Lower lobe of right lung (tissue), 2 donors: ENCODE results near the gene NFIB. TPM values are rescaled to one million over a fixed set of nuclear protein-coding genes. Genes with fewer than 3 reads are reported as not detected.

Experiments
- ATAC-seq, 2 donors: fragments of 200-7000 bp; cut with Tn5 transposase; one replicate each; pipeline ENCODE4 v1.9.1; 2020 to 2022; ENCODE audit warnings: mild to moderate bottlenecking in 2 of 2, moderate library complexity in 2 of 2
- DNase-seq: peaks from one replicate; pipeline ENCODE4 v3.0.0-alpha.2; 2020
- H3K27ac ChIP-seq: fragments of 200-600 bp; one replicate; pipeline ENCODE4 v1.8.0; 2022
- H3K27me3 ChIP-seq: fragments of 200-600 bp; one replicate; pipeline ENCODE4 v1.8.0; 2022; ENCODE audit warnings: low read depth
- H3K36me3 ChIP-seq: fragments of 200-600 bp; one replicate; pipeline ENCODE4 v1.8.0; 2022; ENCODE audit warnings: mild to moderate bottlenecking
- H3K4me1 ChIP-seq: fragments of 200-600 bp; one replicate; pipeline ENCODE4 v1.8.0; 2022
- H3K4me3 ChIP-seq: fragments of 200-600 bp; one replicate; pipeline ENCODE4 v1.8.0; 2022; ENCODE audit warnings: mild to moderate bottlenecking
- H3K9me3 ChIP-seq: fragments of 200-600 bp; one replicate; pipeline ENCODE4 v1.8.0; 2022
- CTCF ChIP-seq: fragments of 200-600 bp; IDR thresholded peaks from one replicate; pipeline ENCODE4 v1.8.0; 2022; ENCODE audit warnings: antibody characterized with exemption, mild to moderate bottlenecking
- intact Hi-C: fragments of 100-400 bp; cut with DNase I; formaldehyde crosslinking; loops from one replicate; pipeline ENCODE4 v1.11.0; 2022
- total RNA-seq: library from RNA; stranded (reverse); fragmentation: NEBNext Ultra II Directional; extraction: Animal tissue kit (Norgen Biotek cat#: 25700); gene quantifications from one replicate; pipeline ENCODE4 v1.2.1, GENCODE V29; 2021
- donor health status: DM: no; HTN: yes; CAD: no; lungs with severe emphysema.

NFIB gene
- total RNA-seq, 1 donor from 2014 or later: 97.7 TPM

DNA sequence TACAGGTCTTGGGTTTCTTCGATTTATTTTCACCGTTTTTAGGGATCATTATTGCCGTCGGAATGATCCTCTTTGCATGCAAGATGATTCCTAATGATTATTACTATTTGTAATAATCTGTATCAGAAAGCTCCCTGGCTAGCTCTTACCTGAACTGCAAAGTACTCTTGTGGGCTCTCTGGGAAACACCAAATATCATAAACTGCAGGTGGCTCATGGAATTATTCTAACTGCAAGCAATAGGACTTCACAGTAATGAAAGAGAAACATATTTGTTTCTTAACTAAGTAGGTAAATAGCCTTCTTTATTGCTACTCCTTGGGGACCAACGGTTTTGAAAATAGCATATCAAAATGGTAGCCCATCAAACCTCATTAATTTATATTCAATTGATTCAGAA is 219.4 kb downstream of the NFIB start:
- TF ChIP-seq CTCF: no peak
- Histone ChIP-seq H3K27me3 (no peaks in the 10 kb centered on the region), H3K36me3 (no peaks in the 10 kb centered on the region), H3K4me1 (peaks cover 40% of the 10 kb centered on the region), H3K4me3 (no peak overlapping the region), H3K9me3 (no peaks in the 10 kb centered on the region), H3K27ac (no peak overlapping the region)
- intact Hi-C loops: loop anchor here (10.0 kb wide), 1 partner anchor 220 kb away; the partner anchor contains the start of gene NFIB
- DNase-seq (no peak), ATAC-seq (no peak)

DNA sequence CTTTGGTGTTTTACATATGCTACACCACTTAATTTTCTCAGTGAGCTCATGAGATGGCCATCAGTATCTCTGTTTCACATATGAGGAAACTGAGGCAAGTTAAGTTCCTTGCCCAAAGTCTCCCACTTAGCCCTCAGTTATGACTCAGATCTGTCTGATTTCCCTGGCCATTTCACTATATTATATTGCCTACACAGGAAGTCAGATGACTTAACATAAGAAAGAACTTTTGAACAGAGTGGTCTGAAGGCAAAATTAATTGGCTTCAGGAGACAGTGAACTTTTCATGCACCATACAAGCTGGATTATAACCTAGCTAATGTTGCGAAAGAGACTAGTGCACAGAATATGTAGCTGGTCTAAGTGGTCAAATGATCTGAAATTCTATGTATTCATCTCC is 221.6 kb downstream of the NFIB start:
- Histone ChIP-seq H3K4me3 (no peak overlapping the region), H3K27me3 (no peaks in the 10 kb centered on the region), H3K4me1 (peaks cover 22% of the 10 kb centered on the region), H3K36me3 (no peaks in the 10 kb centered on the region), H3K27ac (no peak overlapping the region), H3K9me3 (no peaks in the 10 kb centered on the region)
- no peak for DNase-seq
- intact Hi-C loops: loop anchor here (10.0 kb wide), 1 partner anchor 222 kb away; the partner anchor contains the start of gene NFIB
- no peak for TF ChIP-seq CTCF
- no peak for ATAC-seq

- H3K9me3 ChIP-seq: no peaks in the 10 kb centered on the region
- TF ChIP-seq CTCF: no peak
- DNase-seq (no peak), ATAC-seq (no peak)
- H3K4me1 ChIP-seq: no peaks in the 10 kb centered on the region
- no peaks in the 10 kb centered on the region for H3K36me3 ChIP-seq
- H3K27ac ChIP-seq: no peak overlapping the region
- H3K27me3 ChIP-seq: no peaks in the 10 kb centered on the region
- no peak overlapping the region for H3K4me3 ChIP-seq
- intact Hi-C loops: no loop called here
Measured at GRCh38 chr9:14089051-14089803, 224.7 kb downstream of the NFIB start.

DNA sequence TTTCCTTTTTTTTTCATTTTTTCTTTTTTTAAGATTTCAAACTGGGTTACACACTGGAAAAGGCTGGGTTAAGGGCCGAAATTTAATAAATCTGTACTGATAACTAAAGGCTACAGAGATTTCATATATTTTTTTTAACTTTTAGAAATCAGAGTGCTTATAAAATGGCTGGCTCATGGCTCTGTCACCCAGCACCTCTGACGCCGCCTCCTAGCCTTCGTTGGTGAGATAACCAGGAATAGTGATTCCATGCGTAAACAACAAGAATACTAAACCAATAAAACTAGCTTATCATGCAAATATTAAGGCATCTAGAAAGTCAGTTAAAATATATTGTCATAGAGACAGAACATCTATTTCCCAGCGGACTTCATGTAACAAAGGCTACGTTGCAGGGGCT is 226.4 kb downstream of the NFIB start:
- ATAC-seq (no peak), DNase-seq (no peak)
- H3K27ac ChIP-seq: no peak overlapping the region
- H3K4me3 ChIP-seq: no peak overlapping the region
- no peaks in the 10 kb centered on the region for H3K36me3 ChIP-seq
- no peaks in the 10 kb centered on the region for H3K4me1 ChIP-seq
- intact Hi-C loops: no loop called here
- H3K9me3 ChIP-seq: no peaks in the 10 kb centered on the region
- no peaks in the 10 kb centered on the region for H3K27me3 ChIP-seq
- no peak for TF ChIP-seq CTCF

- no peak overlapping the region for H3K4me3 ChIP-seq
Measured at GRCh38 chr9:14086495-14086894, 227.4 kb downstream of the NFIB start.

More at GRCh38 chr9:14086495-14086894, 227.4 kb downstream of the NFIB start:
- no peak for ATAC-seq
- Histone ChIP-seq H3K27me3 (no peaks in the 10 kb centered on the region), H3K36me3 (no peaks in the 10 kb centered on the region), H3K9me3 (no peaks in the 10 kb centered on the region), H3K27ac (no peak overlapping the region), H3K4me1 (no peaks in the 10 kb centered on the region)
- TF ChIP-seq CTCF: no peak
- intact Hi-C loops: no loop called here
- no peak for DNase-seq
